ENCODE data around the gene CCDC77. TPM values are rescaled to one million over a fixed set of nuclear protein-coding genes. Genes with fewer than 3 reads are reported as not detected.

CCDC77 gene
- total and polyA plus RNA-seq, 2 experiments from 2014 or later: 24.7 to 26.7 TPM

DNA sequence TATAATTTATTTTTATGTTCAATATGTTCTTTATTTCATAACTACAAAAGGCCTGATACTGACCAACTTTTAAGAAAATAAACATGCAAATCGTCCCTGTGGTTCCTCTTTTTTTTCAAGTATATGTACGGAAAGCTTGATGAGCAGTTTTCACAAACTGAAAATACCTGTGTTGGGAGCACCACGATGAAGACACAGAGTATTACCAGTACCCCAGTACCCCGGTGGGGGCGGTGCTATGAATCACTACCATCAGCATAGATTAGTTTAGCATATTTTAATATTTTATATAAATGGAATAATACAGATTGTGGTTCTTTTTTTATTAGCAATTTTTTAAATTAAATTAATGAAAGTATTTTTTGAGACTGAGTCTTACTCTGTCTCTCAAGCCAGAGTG lies 65.3 kb downstream of the CCDC77 start:
- H3K27me3 ChIP-seq (ENCODE audit: insufficient read depth): peaks cover 8% of the 10 kb centered on the region
- H3K4me2 ChIP-seq: no peak overlapping the region
- no peaks in the 10 kb centered on the region; the same call in 1 of the 2 replicates for H3K79me2 ChIP-seq (replicated peaks; ENCODE audit: insufficient read depth)
- H3K4me1 Mint-ChIP-seq: peaks cover 5% of the 10 kb centered on the region; the same call in 2 of the 3 replicates
- H3K4me3 Mint-ChIP-seq: no peak overlapping the region
- H3K36me3 ChIP-seq (ENCODE audit: insufficient read depth): no peaks in the 10 kb centered on the region
- no peak overlapping the region for H3K4me3 ChIP-seq
- TF ChIP-seq EZH2 (IDR thresholded peaks at IDR 0.05; ENCODE audit: low read depth, unreplicated experiment) (no peak), EZH2phosphoT487 (IDR thresholded peaks at IDR 0.05; ENCODE audit: unreplicated experiment) (no peak), JUNB (IDR thresholded peaks at IDR 0.05; ENCODE audit: unreplicated experiment) (no peak), CREB1 (CRISPR knock-in tag; IDR thresholded peaks at IDR 0.05; ENCODE audit: low read depth) (no peak), NANOG (IDR thresholded peaks at IDR 0.05; ENCODE audit: borderline replicate concordance) (no peak), POLR2AphosphoS5 (IDR thresholded peaks at IDR 0.05; ENCODE audit: low read depth) (no peak), ZNF114 (CRISPR knock-in tag; IDR thresholded peaks at IDR 0.05) (no peak), ZNF331 (CRISPR knock-in tag; IDR thresholded peaks at IDR 0.05; ENCODE audit: low read depth) (no peak), STAT1 (IDR thresholded peaks at IDR 0.05; ENCODE audit: unreplicated experiment) (no peak)
- TF ChIP-seq, protein P1, sequence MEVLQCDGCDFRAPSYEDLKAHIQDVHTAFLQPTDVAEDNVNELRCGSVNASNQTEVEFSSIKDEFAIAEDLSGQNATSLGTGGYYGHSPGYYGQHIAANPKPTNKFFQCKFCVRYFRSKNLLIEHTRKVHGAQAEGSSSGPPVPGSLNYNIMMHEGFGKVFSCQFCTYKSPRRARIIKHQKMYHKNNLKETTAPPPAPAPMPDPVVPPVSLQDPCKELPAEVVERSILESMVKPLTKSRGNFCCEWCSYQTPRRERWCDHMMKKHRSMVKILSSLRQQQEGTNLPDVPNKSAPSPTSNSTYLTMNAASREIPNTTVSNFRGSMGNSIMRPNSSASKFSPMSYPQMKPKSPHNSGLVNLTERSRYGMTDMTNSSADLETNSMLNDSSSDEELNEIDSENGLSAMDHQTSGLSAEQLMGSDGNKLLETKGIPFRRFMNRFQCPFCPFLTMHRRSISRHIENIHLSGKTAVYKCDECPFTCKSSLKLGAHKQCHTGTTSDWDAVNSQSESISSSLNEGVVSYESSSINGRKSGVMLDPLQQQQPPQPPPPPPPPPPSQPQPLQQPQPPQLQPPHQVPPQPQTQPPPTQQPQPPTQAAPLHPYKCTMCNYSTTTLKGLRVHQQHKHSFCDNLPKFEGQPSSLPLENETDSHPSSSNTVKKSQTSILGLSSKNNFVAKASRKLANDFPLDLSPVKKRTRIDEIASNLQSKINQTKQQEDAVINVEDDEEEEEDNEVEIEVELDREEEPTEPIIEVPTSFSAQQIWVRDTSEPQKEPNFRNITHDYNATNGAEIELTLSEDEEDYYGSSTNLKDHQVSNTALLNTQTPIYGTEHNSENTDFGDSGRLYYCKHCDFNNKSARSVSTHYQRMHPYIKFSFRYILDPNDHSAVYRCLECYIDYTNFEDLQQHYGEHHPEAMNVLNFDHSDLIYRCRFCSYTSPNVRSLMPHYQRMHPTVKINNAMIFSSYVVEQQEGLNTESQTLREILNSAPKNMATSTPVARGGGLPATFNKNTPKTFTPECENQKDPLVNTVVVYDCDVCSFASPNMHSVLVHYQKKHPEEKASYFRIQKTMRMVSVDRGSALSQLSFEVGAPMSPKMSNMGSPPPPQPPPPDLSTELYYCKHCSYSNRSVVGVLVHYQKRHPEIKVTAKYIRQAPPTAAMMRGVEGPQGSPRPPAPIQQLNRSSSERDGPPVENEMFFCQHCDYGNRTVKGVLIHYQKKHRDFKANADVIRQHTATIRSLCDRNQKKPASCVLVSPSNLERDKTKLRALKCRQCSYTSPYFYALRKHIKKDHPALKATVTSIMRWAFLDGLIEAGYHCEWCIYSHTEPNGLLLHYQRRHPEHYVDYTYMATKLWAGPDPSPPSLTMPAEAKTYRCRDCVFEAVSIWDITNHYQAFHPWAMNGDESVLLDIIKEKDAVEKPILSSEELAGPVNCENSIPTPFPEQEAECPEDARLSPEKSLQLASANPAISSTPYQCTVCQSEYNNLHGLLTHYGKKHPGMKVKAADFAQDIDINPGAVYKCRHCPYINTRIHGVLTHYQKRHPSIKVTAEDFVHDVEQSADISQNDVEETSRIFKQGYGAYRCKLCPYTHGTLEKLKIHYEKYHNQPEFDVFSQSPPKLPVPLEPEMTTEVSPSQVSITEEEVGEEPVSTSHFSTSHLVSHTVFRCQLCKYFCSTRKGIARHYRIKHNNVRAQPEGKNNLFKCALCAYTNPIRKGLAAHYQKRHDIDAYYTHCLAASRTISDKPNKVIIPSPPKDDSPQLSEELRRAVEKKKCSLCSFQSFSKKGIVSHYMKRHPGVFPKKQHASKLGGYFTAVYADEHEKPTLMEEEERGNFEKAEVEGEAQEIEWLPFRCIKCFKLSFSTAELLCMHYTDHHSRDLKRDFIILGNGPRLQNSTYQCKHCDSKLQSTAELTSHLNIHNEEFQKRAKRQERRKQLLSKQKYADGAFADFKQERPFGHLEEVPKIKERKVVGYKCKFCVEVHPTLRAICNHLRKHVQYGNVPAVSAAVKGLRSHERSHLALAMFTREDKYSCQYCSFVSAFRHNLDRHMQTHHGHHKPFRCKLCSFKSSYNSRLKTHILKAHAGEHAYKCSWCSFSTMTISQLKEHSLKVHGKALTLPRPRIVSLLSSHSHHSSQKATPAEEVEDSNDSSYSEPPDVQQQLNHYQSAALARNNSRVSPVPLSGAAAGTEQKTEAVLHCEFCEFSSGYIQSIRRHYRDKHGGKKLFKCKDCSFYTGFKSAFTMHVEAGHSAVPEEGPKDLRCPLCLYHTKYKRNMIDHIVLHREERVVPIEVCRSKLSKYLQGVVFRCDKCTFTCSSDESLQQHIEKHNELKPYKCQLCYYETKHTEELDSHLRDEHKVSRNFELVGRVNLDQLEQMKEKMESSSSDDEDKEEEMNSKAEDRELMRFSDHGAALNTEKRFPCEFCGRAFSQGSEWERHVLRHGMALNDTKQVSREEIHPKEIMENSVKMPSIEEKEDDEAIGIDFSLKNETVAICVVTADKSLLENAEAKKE (CRISPR knock-in tag; IDR thresholded peaks at IDR 0.05): no peak
- TF ChIP-seq, protein P2, sequence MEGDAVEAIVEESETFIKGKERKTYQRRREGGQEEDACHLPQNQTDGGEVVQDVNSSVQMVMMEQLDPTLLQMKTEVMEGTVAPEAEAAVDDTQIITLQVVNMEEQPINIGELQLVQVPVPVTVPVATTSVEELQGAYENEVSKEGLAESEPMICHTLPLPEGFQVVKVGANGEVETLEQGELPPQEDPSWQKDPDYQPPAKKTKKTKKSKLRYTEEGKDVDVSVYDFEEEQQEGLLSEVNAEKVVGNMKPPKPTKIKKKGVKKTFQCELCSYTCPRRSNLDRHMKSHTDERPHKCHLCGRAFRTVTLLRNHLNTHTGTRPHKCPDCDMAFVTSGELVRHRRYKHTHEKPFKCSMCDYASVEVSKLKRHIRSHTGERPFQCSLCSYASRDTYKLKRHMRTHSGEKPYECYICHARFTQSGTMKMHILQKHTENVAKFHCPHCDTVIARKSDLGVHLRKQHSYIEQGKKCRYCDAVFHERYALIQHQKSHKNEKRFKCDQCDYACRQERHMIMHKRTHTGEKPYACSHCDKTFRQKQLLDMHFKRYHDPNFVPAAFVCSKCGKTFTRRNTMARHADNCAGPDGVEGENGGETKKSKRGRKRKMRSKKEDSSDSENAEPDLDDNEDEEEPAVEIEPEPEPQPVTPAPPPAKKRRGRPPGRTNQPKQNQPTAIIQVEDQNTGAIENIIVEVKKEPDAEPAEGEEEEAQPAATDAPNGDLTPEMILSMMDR (conservative IDR thresholded peaks at IDR 0.05; ENCODE audit: low read depth in 2 of 2): no peak
- TF ChIP-seq, protein P3, sequence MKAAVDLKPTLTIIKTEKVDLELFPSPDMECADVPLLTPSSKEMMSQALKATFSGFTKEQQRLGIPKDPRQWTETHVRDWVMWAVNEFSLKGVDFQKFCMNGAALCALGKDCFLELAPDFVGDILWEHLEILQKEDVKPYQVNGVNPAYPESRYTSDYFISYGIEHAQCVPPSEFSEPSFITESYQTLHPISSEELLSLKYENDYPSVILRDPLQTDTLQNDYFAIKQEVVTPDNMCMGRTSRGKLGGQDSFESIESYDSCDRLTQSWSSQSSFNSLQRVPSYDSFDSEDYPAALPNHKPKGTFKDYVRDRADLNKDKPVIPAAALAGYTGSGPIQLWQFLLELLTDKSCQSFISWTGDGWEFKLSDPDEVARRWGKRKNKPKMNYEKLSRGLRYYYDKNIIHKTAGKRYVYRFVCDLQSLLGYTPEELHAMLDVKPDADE (IDR thresholded peaks at IDR 0.05): no peak
- TF ChIP-seq, protein P4, sequence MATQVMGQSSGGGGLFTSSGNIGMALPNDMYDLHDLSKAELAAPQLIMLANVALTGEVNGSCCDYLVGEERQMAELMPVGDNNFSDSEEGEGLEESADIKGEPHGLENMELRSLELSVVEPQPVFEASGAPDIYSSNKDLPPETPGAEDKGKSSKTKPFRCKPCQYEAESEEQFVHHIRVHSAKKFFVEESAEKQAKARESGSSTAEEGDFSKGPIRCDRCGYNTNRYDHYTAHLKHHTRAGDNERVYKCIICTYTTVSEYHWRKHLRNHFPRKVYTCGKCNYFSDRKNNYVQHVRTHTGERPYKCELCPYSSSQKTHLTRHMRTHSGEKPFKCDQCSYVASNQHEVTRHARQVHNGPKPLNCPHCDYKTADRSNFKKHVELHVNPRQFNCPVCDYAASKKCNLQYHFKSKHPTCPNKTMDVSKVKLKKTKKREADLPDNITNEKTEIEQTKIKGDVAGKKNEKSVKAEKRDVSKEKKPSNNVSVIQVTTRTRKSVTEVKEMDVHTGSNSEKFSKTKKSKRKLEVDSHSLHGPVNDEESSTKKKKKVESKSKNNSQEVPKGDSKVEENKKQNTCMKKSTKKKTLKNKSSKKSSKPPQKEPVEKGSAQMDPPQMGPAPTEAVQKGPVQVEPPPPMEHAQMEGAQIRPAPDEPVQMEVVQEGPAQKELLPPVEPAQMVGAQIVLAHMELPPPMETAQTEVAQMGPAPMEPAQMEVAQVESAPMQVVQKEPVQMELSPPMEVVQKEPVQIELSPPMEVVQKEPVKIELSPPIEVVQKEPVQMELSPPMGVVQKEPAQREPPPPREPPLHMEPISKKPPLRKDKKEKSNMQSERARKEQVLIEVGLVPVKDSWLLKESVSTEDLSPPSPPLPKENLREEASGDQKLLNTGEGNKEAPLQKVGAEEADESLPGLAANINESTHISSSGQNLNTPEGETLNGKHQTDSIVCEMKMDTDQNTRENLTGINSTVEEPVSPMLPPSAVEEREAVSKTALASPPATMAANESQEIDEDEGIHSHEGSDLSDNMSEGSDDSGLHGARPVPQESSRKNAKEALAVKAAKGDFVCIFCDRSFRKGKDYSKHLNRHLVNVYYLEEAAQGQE (IDR thresholded peaks at IDR 0.05; ENCODE audit: unreplicated experiment): no peak
- H3K27me3 Mint-ChIP-seq (ENCODE audit: insufficient read depth, low read depth, poor library complexity): peaks cover 12% of the 10 kb centered on the region
- H3K9me2 ChIP-seq (ENCODE audit: insufficient read depth): 0 out of 2 replicates have a peak, but pooled peaks cover 3% of the 10 kb centered on the region
- 0 out of 2 replicates have a peak, but pooled peaks cover 5% of the 10 kb centered on the region for H3K4me1 ChIP-seq (ENCODE audit: insufficient read depth)
- no peak overlapping the region for H3K27ac ChIP-seq (ENCODE audit: low read depth)
- no peak overlapping the region for H3K27ac Mint-ChIP-seq
- H4K20me1 ChIP-seq (replicated peaks; ENCODE audit: insufficient read depth): peaks cover 21% of the 10 kb centered on the region
- H3K9me3 Mint-ChIP-seq: no peaks in the 10 kb centered on the region
- H2AFZ ChIP-seq: no peak overlapping the region
- no peaks in the 10 kb centered on the region; the same call in 2 of the 3 replicates for H3K36me3 Mint-ChIP-seq (ENCODE audit: low read depth)
- no peak for DNase-seq (ENCODE audit: low spot score)
- no peak for ATAC-seq
- no peaks in the 10 kb centered on the region for H3F3A ChIP-seq (replicated peaks; ENCODE audit: low read depth)

Measured in GM23338 (cell line).